Measurements from ENCODE around the gene ZC3H18. TPM values are rescaled to one million over a fixed set of nuclear protein-coding genes. Genes with fewer than 3 reads are reported as not detected.

ZC3H18 gene
- 10.4 and 13.3 TPM in 2 replicates for total RNA-seq

DNA sequence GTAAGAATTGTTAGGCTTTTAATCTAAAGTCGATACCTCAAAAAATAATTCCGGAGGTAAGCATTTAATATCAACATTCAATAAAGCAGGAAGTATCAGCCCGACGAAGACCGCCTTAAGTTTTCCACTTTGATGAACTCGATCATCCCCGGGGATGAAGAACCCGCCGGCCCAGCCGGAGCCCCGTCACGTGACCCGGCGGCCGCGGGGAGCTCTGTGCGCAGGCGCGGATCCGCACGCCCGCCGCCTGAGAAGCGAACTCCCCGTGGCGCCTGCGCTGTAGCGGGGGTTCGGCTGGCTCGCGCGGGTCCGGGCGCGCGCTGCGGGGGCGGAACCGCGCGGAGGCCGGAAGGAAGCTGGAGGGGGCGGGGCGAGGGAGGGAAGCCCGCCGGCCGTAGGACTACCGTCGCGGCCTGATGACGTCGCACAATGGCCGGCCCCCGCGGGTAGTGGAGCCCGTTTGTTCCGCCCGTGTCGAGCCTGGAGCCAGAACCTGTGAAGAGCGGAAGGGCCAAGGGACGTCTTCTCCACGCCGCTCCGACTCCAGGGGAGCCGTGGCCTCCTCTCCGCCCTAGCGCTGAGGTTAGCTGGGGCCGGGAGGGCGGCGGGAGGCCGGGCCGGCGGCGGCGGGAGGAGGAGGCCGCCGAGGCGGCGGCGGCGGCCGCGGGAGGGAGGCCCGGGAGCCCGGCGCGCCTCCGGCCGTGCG is at the start of gene ZC3H18:
Gene ZC3H18 (plus strand): TSS at position 419 of the 706 bp plus-strand sequence. CDS start 6,721 bp downstream, outside the sequence.

GRCh38 chr16:88638323-88639230 is 68.4 kb downstream of the ZC3H18 start, which contains the start of gene IL17C:
Gene IL17C (plus strand): TSS chr16:88638572. CDS start chr16:88638642, 70 bp downstream.

DNA sequence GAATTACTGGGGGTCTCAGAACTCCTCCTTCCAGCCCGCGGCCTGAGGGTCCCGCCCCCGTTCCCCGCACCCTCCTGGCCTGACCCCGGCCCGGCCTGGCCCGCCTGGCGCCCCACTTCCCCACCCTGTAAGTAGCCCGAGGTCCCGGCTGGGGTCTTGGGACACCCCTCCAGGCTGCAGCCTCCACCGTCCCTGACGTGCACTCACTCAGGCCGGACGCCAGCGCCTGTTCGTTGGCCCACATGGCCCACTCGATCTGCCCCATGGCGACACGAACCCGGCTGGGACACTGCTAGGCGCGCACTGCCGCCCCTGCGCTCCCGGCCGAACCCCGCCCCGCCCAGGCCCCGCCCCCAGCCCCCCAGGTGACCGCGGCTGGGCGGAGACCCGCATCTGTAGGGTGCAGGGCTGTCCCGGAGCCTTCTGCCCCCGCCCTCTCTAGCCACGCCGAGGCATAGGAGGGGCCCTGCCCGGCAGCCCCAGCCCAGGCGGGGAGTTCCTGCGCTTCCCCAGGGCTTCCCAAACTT is 80.6 kb downstream of the ZC3H18 start, which contains the start of gene CYBA:
Gene CYBA (minus strand): TSS at position 305 of the 527 bp plus-strand sequence. CDS start 40 bp downstream, at position 265.

GRCh38 chr16:88662843-88663606 is 92.8 kb downstream of the ZC3H18 start, which contains the start of gene MVD:
Gene MVD (minus strand): TSS chr16:88663091. CDS start chr16:88663080, 11 bp downstream.

Other genes starting within 250 kb of the ZC3H18 start
- 1.9 and 3.1 TPM in 2 replicates for gene ZNF469, start 187.4 kb upstream of the ZC3H18 start, total RNA-seq
- gene ZFPM1, start 117.1 kb upstream of the ZC3H18 start, total RNA-seq, result 0.49 and 1.3 TPM in 2 replicates
- gene IL17C, start 68.2 kb downstream of the ZC3H18 start, total RNA-seq, result not detected in 2 replicates
- 112 and 228 TPM in 2 replicates for gene CYBA, start 80.7 kb downstream of the ZC3H18 start, total RNA-seq
- 111 and 124 TPM in 2 replicates for gene MVD, start 92.7 kb downstream of the ZC3H18 start, total RNA-seq
- 0.12 TPM in 1 of 2 replicates, not detected in the other for gene SNAI3, start 116.1 kb downstream of the ZC3H18 start, total RNA-seq
- gene RNF166, start 136.0 kb downstream of the ZC3H18 start, total RNA-seq, result 14.6 and 15.4 TPM in 2 replicates
- gene CTU2, start 136.1 kb downstream of the ZC3H18 start, total RNA-seq, result 20.1 and 21.4 TPM in 2 replicates
- 135 and 158 TPM in 2 replicates for gene PIEZO1, start 214.8 kb downstream of the ZC3H18 start, total RNA-seq
- 1.2 and 2.8 TPM in 2 replicates for gene CDT1, start 233.4 kb downstream of the ZC3H18 start, total RNA-seq
- 39.3 and 50.5 TPM in 2 replicates for gene APRT, start 241.5 kb downstream of the ZC3H18 start, total RNA-seq

All from hair follicle dermal papilla cell (primary cell).